ENCODE measurements around the gene KIAA0232.
"Not testable (repeated sequence)": the region's sequence is repeated elsewhere in the genome, so short reads cannot be mapped to it uniquely, and the experiment has no call there.

The KIAA0232 gene

DNA sequence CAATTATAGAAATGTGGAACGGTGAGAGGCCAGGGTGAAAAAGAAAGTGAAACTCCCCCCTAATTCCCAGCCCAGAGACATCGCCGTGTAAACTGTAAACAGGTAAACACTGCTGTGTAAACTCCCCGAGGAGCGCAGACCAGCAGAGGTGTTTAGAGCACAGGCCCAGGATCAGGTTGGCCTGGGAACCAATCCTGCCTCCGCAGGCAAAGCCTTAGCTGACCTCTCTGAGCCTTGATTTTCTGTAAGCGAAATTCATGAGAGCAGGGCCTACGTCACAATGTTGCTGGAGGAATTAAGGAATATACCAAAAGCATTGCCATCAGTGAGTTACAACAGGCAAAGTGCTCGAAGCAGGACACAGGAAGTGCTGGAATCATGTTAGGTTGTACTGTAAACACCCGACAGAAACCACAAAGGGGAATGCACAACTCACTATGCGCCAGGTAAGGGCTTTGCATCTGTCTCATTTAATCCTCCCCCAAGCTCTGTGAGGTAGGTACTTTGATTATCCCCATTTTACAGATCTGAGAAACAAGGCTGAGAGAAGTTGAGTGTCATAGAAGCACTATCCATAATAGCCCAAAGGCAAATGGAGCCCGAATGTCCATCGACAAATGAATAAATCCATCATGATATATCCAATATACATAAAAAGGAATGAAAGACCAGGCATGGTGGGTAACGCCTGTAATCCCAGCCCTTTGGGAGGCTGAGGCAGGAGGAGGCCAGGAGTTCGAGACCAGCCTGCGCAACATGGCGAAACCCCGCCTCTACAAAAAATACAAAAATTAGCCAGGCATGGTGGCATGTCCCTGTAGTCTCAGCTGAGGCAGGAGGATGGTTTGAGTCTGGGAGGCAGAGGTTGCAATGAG is 30.7 kb upstream of the KIAA0232 start:
- Histone ChIP-seq H3K27ac (peak overlapping the region in 1 of 2 donors; percentile 51), H3K4me3 (no peak overlapping the region)
- DNase-seq (ENCODE audit: low spot score) = no peak
- TF ChIP-seq, protein P1, sequence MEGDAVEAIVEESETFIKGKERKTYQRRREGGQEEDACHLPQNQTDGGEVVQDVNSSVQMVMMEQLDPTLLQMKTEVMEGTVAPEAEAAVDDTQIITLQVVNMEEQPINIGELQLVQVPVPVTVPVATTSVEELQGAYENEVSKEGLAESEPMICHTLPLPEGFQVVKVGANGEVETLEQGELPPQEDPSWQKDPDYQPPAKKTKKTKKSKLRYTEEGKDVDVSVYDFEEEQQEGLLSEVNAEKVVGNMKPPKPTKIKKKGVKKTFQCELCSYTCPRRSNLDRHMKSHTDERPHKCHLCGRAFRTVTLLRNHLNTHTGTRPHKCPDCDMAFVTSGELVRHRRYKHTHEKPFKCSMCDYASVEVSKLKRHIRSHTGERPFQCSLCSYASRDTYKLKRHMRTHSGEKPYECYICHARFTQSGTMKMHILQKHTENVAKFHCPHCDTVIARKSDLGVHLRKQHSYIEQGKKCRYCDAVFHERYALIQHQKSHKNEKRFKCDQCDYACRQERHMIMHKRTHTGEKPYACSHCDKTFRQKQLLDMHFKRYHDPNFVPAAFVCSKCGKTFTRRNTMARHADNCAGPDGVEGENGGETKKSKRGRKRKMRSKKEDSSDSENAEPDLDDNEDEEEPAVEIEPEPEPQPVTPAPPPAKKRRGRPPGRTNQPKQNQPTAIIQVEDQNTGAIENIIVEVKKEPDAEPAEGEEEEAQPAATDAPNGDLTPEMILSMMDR (IDR thresholded peaks at IDR 0.05) = no peak

DNA sequence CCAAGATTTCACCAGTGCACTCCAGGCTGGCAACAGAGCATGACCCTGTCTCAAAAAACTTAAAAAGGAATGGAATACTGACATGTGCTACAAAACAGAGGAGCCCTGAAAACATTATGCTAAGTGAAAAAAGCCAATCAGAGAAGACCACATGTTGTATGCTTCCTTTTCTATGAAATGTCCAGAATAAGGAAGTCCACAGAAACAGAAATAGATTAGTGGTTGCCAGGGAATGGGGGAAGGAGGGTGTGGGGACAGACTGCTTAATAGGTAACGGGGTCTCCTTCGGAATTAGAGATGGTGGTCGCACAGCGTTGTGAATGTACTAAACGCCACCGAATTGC is 30.1 kb upstream of the KIAA0232 start:
- no peak overlapping the region for H3K4me3 ChIP-seq
- DNase-seq (ENCODE audit: low spot score) = no peak
- peak overlapping the region in 1 of 2 donors; percentile 51 for H3K27ac ChIP-seq
- TF ChIP-seq, protein P1 (IDR thresholded peaks at IDR 0.05) = no peak

DNA sequence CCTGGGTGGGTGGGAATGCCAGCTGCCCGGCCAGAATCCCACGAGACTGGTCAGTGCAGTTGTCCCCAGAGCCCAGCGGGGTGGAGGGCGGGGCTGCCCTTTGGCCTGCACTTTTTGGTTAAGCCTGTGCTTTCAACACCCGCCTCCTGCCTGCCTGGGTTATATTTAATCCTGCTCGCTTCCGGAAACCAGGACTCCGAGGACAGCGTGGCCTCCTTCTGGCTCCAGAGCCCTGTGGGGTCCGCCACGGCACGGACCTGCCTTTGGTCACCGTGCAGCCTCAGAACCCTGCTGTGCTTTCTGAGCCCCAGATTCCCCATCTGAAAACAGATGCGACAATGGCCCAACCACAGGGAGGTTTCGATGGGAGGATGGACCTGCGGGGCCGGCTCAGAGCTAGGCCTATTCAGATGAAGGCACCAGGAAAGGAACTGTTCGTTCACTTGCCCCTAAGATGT is 29.4 kb upstream of the KIAA0232 start:
- TF ChIP-seq, protein P1 (IDR thresholded peaks at IDR 0.05) = no peak
- Histone ChIP-seq H3K4me3 (no peak overlapping the region), H3K27ac (peak overlapping the region; percentile 5 to 50)
- no peak for DNase-seq (ENCODE audit: low spot score)

DNA sequence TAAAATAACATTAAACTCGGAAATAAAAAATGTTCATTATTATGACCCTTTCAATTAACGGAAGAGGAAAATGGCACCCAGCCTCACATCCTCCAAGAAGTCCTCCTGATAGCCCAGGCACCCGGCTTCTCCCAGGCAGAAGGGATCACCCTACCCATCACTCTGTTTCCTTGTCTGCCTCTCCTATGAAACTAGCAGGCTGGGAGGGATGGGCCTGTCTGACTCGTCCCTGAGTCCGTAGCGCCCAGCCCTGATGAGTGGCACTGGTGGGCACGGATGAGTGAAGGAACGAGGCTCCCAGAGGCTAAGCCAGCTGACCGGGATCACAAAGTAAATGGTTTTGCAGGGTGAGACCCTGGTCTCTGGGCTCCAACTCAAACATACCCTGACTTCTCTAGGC is 28.6 kb upstream of the KIAA0232 start:
- H3K27ac ChIP-seq = no peak overlapping the region
- no peak for DNase-seq (ENCODE audit: low spot score)
- H3K4me3 ChIP-seq = no peak overlapping the region
- TF ChIP-seq, protein P1 (IDR thresholded peaks at IDR 0.05) = no peak

DNA sequence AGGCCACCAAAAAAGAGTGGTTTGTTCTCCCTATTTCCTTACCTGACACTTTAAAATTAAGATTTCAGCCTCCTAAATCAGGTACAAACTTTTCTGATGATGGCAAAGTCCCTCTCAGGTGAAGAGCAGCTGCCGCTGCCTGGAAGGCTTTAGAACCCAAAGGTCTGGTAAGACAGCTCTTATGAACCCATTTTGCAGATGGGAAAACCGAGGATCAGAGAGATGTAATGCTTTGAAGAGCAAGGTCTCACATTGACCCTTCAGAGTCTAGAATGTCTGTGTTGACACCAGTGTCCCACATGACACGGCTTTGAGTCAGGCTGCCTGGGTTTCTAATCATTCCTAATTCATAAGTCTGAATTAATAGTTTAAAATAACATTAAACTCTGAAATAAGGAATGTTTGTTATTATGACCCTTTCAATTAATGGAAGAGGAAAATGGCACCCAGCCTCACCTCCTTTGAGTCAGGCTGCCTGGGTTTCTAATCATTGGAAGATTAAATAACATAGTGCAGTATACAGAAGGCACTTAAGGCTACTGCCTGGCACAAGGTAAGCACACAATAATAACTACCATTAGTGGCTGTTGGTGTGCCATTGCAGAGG is 27.9 kb upstream of the KIAA0232 start:
- Histone ChIP-seq H3K4me3 (no peak overlapping the region), H3K27ac (no peak overlapping the region)
- TF ChIP-seq, protein P1 (IDR thresholded peaks at IDR 0.05) = no peak
- DNase-seq (ENCODE audit: low spot score) = no peak

DNA sequence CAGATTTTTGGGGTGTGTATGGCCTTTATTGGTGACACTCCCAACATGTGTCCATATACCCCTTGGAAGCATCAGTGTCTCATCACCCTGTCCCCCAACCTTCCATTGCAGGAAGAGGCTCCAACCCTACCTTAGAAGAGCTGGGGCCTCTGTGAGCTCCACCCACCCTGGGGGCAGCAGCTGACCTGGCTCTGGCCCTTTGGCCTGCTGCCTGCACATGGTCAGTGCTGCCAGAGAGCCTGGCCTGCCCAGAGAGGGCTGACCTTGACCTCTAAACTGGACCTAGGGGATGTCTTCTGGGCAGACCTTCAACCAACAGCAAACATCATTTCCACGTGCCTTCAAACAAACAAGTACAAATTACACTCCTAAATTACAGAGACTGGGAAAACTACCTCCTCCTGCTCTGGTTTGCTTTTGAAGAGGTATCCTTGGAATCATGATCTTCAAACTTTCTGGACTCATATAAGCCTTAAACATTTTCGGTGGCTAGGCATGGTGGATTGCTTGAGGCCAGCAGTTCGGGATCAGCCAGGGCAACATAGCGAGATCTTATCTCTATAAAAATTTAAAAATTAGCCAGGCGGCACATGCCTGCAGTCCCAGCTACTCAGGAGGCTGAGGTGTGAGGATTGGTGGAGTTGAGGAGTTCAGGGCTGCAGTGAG is 27.3 kb upstream of the KIAA0232 start:
- TF ChIP-seq, protein P1 (IDR thresholded peaks at IDR 0.05) = no peak
- DNase-seq (ENCODE audit: low spot score) = no peak
- Histone ChIP-seq H3K4me3 (no peak overlapping the region), H3K27ac (no peak overlapping the region)

DNA sequence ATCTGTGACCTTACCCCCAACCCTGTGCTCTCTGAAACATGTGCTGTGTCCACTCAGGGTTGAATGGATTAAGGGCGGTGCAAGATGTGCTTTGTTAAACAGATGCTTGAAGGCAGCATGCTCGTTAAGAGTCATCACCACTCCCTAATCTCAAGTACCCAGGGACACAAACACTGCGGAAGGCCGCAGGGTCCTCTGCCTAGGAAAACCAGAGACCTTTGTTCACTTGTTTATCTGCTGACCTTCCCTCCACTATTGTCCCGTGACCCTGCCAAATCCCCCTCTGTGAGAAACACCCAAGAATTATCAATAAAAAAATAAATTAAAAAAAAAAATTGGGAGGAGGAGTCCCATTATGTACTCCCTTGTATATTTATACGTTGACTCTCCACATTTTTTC is 26.2 kb upstream of the KIAA0232 start:
- DNase-seq (ENCODE audit: low spot score); H3K4me3 ChIP-seq; H3K27ac ChIP-seq: not testable (repeated sequence)
